Stimulated activated CD4-positive, alpha-beta T cell treated with anti-CD3 and anti-CD28 coated beads, Interleukin-12 subunit alpha, Interleukin-12 subunit beta, amount 100 ng/mL, for 48 hours (primary cell): ENCODE measurements around the gene BET1.
A peak's percentile ranks its signal among the peaks of the same experiment; 100 is the strongest.
"Not testable (repeated sequence)": the region's sequence is repeated elsewhere in the genome, so short reads cannot be mapped to it uniquely, and the experiment has no call there.

Source experiments
- DNase-seq, 3 donors: peaks; one replicate each; pipeline ENCODE4 v3.0.0-alpha.2; 2020; ENCODE audit warnings: low read depth in 2 of 3, low spot score in 1 of 3

The BET1 gene, protein sequence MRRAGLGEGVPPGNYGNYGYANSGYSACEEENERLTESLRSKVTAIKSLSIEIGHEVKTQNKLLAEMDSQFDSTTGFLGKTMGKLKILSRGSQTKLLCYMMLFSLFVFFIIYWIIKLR

GRCh38 chr7:94004024-94004951 lies at the start of gene BET1:
TSS of gene BET1 (minus strand) at chr7:94004355. CDS start at chr7:94004216, 139 bp downstream.
- DNase-seq, result peak; percentile 81 to 87 (median 85)

DNA sequence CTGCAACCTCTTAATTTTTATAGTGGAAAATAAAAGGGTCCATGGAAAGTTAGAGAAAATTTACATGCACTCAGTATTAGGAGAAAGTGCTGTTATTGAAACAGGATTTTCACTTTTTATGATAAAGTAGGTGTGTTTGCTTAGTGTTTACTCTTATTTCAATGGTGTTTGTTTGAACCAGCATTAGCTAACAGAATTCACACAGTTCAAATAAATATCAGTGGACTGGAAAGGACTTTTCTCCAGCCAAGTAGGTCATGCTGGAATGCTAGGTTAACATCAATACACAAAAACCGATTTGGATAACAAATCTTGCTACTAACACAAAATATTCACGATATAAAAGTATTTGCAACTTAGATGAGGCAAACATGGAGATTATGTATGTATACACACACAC lies 49.4 kb upstream of the BET1 start:
- no peak for DNase-seq

DNA sequence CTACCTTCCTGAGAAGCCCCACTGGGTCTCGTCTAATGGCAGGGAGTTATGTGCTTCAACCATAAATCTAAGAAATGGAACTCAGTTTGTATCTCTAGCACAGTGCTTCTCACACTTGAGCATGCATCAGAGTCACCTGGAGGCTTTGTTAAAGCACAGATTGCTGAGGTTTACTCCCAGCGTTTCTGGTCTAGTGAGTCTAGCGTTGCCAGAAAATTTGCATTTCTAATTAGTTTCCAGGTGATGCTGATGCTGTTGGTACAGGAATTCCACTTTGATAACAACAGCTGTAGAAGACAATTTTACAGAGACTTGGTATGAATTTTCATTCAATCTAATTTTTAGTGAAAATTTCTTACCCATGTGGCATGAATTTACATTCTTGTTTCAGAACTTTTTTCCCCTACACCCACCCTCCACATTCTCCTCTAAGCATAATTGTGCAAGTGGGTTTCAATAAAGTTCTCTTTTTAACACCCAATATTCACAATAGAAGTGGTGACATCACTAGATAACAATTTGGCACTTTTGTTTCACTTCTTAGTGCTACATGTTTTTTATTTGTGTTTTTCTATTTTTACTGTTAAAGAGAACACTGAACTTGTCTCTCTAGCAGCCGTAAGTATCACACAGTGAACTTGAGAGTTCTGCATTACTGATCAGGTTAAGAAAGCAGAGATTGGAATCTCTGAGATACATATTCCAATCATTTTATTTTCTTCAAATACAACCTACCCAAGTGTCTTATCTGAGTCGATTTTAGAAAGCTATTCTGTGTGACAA lies 48.4 kb upstream of the BET1 start:
- no peak for DNase-seq

- no peak for DNase-seq
Observed at GRCh38 chr7:94050046-94050445, 45.9 kb upstream of the BET1 start.

- no peak for DNase-seq
Observed at GRCh38 chr7:94049615-94050014, 45.5 kb upstream of the BET1 start.

DNA sequence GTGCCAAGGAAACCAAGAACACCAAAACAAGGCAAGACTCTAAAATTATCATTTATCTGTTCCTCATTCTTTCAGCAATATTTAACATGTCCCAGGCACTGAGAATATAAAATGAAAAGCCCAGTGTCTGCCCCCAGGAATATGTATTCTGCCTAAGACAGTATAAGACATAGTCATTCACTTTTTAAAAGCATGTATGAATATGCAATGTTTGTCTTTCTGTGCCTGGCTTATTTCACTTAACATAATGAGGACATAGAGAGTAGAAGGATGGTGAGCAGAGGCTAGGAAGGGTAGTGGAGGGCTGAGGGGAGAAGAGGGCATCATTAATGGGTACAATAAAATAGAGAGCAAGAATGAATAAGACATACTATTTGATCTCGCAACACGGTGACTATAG lies 44.6 kb upstream of the BET1 start:
- DNase-seq, result no peak

- no peak for DNase-seq
Observed at GRCh38 chr7:94047956-94048355, 43.8 kb upstream of the BET1 start.

DNA sequence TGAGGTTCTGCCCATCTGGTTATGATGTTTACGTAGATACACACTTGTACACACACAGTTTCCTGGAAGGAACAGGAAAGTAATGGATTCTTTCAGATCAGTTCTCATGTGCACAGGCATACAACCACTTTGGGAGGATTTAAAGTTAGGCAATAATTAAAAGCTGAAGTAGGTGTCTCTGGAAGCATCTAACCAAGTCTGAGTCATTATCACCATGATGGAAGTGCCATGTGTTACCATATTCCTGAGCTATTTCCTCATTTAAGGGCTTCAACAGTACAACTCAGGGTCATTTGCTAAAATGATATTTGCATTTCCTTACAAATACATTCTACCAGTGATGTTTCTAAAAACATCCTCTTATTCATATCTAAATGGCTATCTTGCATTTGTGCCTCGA lies 41.4 kb upstream of the BET1 start:
- DNase-seq, result no peak

DNA sequence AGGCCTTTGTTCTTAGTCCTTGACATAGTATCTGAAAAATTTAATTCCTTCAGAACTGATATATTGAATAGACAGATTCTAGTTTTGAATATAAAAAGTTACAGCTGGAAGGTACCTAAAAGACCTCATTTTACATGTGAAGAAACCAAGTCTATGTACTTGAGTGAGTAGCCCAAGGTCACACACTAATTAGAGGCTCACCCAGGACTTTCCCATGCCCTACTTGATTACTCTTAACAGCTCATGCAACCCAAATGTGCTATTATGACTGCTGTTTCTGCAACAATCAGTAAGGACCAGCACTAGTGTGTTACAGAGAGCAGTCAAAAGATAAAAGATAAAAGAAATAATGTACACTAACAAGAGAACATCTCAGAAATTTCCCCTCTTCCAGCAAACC lies 40.7 kb upstream of the BET1 start:
- no peak for DNase-seq

DNA sequence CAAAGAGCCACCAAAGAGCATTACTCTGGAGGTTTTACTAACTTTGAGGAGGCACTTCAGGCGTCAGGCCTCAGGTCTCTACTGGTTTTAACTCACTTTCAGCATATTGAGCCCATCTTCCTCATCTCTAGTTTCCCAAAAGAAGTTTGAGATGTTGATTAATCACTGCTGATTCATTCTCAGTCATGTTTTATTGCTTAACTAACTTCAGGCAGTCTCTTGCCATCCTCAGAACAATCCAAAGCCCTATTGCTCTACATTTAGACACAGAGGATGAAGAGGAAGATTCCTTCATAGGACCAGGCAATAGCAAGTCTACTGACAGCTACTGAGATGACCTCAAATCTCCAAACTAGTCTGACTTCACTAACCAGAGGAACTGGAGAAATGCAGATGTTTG lies 39.1 kb upstream of the BET1 start:
- DNase-seq, result no peak

- DNase-seq, result no peak
Observed at GRCh38 chr7:94042381-94042780, 38.2 kb upstream of the BET1 start.

- DNase-seq, result no peak
Observed at GRCh38 chr7:94041529-94041928, 37.4 kb upstream of the BET1 start.

DNA sequence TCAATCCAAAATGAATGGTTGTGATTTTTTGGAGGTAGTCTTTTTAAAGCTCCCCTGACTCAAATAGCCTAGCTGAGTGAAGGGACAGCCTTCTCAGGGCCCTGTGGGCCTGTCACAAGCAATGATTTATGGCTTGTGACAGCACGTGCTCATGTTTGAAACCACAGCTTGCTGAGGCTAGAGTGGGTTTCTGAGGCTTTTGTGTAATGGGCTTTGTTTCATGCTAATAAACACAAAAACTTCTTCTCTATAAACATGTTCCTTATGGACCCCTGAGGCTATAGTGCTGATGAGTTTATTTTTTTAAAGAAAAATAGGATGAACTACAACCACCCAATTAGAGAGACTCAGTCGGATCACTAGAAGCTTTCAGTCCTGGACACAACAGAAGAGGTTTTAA lies 36.1 kb upstream of the BET1 start:
- no peak for DNase-seq

DNA sequence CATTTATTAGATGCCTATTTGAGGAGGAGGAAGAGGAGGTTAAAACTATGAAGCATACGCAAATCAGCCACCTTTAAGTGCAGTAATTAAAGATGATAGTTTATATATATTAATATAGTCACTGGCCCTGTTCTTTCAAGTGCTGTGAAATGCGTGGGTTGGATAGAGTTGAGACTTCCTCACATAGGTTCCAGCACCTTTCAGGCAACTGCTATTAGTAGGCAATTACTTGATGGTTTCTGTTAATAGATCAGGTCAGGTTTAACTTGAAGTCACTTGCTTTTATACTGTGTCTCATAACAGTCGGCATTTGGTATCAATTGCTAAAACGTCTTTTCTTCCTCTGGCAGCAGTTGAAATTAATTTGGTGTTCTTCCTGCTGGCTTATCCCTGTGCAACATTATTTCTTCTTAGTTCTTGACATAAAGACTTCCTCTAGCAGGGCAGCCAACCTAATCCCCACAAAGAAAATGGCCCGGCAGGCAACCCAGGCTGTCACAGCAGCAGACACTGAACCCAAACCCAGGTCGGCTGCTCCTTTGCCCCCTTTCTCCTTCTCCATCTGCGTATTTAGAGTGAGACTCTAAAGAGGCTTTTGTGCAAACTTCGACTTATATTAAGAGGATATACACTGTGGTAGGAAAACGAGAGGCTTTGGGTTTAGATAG lies 35.3 kb upstream of the BET1 start:
- DNase-seq, result no peak

GRCh38 chr7:94031865-94032264 lies 27.7 kb upstream of the BET1 start:
- DNase-seq, result no peak

- DNase-seq, result no peak
Observed at GRCh38 chr7:94030634-94031033, 26.5 kb upstream of the BET1 start.

GRCh38 chr7:94029976-94030375 lies 25.8 kb upstream of the BET1 start:
- no peak for DNase-seq

DNA sequence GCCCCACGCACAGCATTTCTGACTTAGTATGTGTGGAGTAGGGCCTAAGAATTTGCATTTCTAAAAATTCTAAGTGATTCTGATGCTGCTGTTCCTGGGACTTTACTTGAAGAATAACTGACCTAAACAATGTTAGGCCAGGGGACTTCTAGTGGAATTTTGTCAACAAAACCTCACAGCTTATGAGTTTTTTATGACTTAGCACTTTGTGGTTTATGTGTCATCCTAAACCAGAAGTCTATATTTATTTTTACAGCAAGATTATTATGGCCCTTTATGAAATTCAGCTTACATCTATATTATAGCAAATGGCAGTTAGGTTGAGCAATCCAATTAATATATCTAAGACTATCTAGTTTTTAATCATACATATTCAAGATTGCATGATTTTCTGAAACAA lies 24.6 kb upstream of the BET1 start:
- DNase-seq, result no peak

DNA sequence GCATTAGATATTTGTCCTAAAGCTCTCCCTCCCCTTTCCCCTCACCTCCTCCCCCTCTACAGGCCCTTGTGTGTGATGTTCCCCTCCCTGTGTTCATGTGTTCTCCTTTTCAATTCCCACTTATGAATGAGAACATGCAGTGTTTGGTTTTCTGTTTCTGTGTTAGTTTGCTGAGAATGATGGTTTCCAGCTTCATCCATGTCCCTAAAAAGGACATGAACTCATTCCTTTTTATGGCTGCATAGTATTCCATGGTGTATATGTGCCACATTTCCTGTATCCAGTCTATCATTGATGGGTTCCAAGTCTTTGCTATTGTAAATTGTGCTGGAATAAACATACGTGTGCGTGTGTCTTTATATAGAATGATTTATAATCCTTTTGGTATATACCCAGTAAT lies 22.5 kb upstream of the BET1 start:
- not testable (repeated sequence) for DNase-seq

GRCh38 chr7:94022550-94022949 lies 18.4 kb upstream of the BET1 start:
- peak in 1 of 3 donors; percentile 14 for DNase-seq

- no peak for DNase-seq
Observed at GRCh38 chr7:94016786-94017185, 12.6 kb upstream of the BET1 start.
